H9 (cell line): ENCODE results near the gene RPP14. TPM values are rescaled to one million over a fixed set of nuclear protein-coding genes. Genes with fewer than 3 reads are reported as not detected.
"Not testable (repeated sequence)": the region's sequence is repeated elsewhere in the genome, so short reads cannot be mapped to it uniquely, and the experiment has no call there.

ENCODE experiments used
- DNase-seq: peaks from one replicate; pipeline ENCODE4 v3.0.0-alpha.2; 2017
- H2AFZ ChIP-seq: one replicate; pipeline ENCODE4 v1.6.1; 2013; ENCODE audit warnings: mild to moderate bottlenecking, low read length, control low read depth, moderate library complexity
- H2AK5ac ChIP-seq: 2 replicates; pipeline ENCODE4 v1.6.1; 2013; ENCODE audit warnings: low read length, control low read depth, mixed read lengths; ENCODE audit not compliant: insufficient read length
- H2BK120ac ChIP-seq: one replicate; pipeline ENCODE4 v1.6.1; 2013; ENCODE audit warnings: low read depth, mild to moderate bottlenecking, low read length, control low read depth, inconsistent platforms; ENCODE audit not compliant: poor library complexity, severe bottlenecking
- H2BK12ac ChIP-seq: 2 replicates; pipeline ENCODE4 v1.6.1; 2013; ENCODE audit warnings: low read length, control low read depth, mixed read lengths, low read depth; ENCODE audit not compliant: insufficient read length
- H2BK15ac ChIP-seq: 2 replicates; pipeline ENCODE4 v1.6.1; 2013; ENCODE audit warnings: low read depth, low read length, control low read depth
- H2BK20ac ChIP-seq: one replicate; pipeline ENCODE4 v1.6.1; 2013; ENCODE audit warnings: low read depth, mild to moderate bottlenecking, low read length, control low read depth, inconsistent platforms; ENCODE audit not compliant: poor library complexity, severe bottlenecking
- H2BK5ac ChIP-seq: 2 replicates; pipeline ENCODE4 v1.6.1; 2013; ENCODE audit warnings: low read length, control low read depth, mixed read lengths; ENCODE audit not compliant: insufficient read length
- H3K14ac ChIP-seq: 2 replicates; pipeline ENCODE4 v1.6.1; 2013; ENCODE audit warnings: low read length, control low read depth; ENCODE audit not compliant: insufficient read depth
- H3K18ac ChIP-seq: 2 replicates; pipeline ENCODE4 v1.6.1; 2013; ENCODE audit warnings: low read depth, mild to moderate bottlenecking, mixed read lengths, low read length, control low read depth; ENCODE audit not compliant: insufficient read length
- H3K23ac ChIP-seq: 2 replicates; pipeline ENCODE4 v1.6.1; 2013; ENCODE audit warnings: low read length, control low read depth, mixed read lengths, low read depth; ENCODE audit not compliant: insufficient read length
- H3K23me2 ChIP-seq: 2 replicates; pipeline ENCODE4 v1.6.1; 2013; ENCODE audit warnings: low read depth, mild to moderate bottlenecking, mixed read lengths, low read length, control low read depth; ENCODE audit not compliant: insufficient read length, poor library complexity, severe bottlenecking
- H3K27ac ChIP-seq: 2 replicates; pipeline ENCODE4 v1.5.1; 2013; ENCODE audit warnings: low read length, control low read depth, mixed read lengths, low read depth; ENCODE audit not compliant: insufficient read length
- H3K27me3 ChIP-seq: 2 replicates; pipeline ENCODE4 v1.6.1; 2013; ENCODE audit warnings: low read length, control low read depth, inconsistent platforms; ENCODE audit not compliant: insufficient read depth
- H3K4ac ChIP-seq: 2 replicates; pipeline ENCODE4 v1.6.1; 2013; ENCODE audit warnings: low read depth, mild to moderate bottlenecking, control low read depth, inconsistent platforms, low read length, moderate library complexity
- H3K4me1 ChIP-seq: 2 replicates; pipeline ENCODE4 v1.6.1; 2013; ENCODE audit warnings: low read length, control low read depth, inconsistent platforms; ENCODE audit not compliant: insufficient read depth
- H3K4me2 ChIP-seq: 2 replicates; pipeline ENCODE4 v1.6.1; 2013; ENCODE audit warnings: low read length, control low read depth, mixed read lengths; ENCODE audit not compliant: insufficient read length, insufficient read depth
- H3K56ac ChIP-seq: 2 replicates; pipeline ENCODE4 v1.6.1; 2013; ENCODE audit warnings: low read depth, mild to moderate bottlenecking, mixed read lengths, low read length, control low read depth; ENCODE audit not compliant: insufficient read length
- H3K79me1 ChIP-seq: 2 replicates; pipeline ENCODE4 v1.6.1; 2013; ENCODE audit warnings: low read depth, mild to moderate bottlenecking, moderate library complexity, low read length, control low read depth, inconsistent platforms; ENCODE audit not compliant: insufficient read depth, poor library complexity, severe bottlenecking
- H3K79me2 ChIP-seq: 2 replicates; pipeline ENCODE4 v1.6.1; 2013; ENCODE audit warnings: low read length, control low read depth, inconsistent platforms; ENCODE audit not compliant: insufficient read depth
- H3K9ac ChIP-seq: 2 replicates; pipeline ENCODE4 v1.6.1; 2013; ENCODE audit warnings: low read length, control low read depth, mixed read lengths; ENCODE audit not compliant: insufficient read length; ENCODE audit errors: extremely low read depth
- H3K9me3 ChIP-seq: one replicate; pipeline ENCODE4 v1.6.1; 2013; ENCODE audit warnings: low read depth, low read length, inconsistent platforms; ENCODE audit not compliant: control insufficient read depth
- H3T11ph ChIP-seq: one replicate; pipeline ENCODE4 v1.6.1; 2013; ENCODE audit warnings: mild to moderate bottlenecking, low read length, control low read depth, inconsistent platforms
- H4K20me1 ChIP-seq: one replicate; pipeline ENCODE4 v1.6.1; 2013; ENCODE audit not compliant: control insufficient read depth, insufficient read length, insufficient read depth
- H4K5ac ChIP-seq: 2 replicates; pipeline ENCODE4 v1.6.1; 2013; ENCODE audit warnings: low read depth, mild to moderate bottlenecking, mixed read lengths, low read length, control low read depth; ENCODE audit not compliant: insufficient read length
- H4K8ac ChIP-seq: replicated peaks from 2 replicates; pipeline ENCODE4 v1.6.1; 2013; ENCODE audit warnings: low read length, control low read depth, mixed read lengths, low read depth; ENCODE audit not compliant: insufficient read length
- H4K91ac ChIP-seq: 2 replicates; pipeline ENCODE4 v1.6.1; 2013; ENCODE audit warnings: low read depth, mild to moderate bottlenecking, moderate library complexity, mixed read lengths, low read length, control low read depth; ENCODE audit not compliant: insufficient read length
- H3K27ac Mint-ChIP-seq, 3 experiments: 2 replicates in 2 of 3; 3 replicates in 1 of 3; pipeline ENCODE4 v1.8.0; 2020 to 2021; ENCODE audit warnings: mixed read lengths in 3 of 3, mild to moderate bottlenecking in 1 of 3, moderate library complexity in 1 of 3
- H3K27me3 Mint-ChIP-seq: 2 replicates; pipeline ENCODE4 v1.8.0; 2021; ENCODE audit warnings: low read depth, mild to moderate bottlenecking, moderate library complexity, mixed read lengths
- H3K36me3 Mint-ChIP-seq, 3 experiments: 2 replicates in 2 of 3; 3 replicates in 1 of 3; pipeline ENCODE4 v1.8.0; 2020 to 2021; ENCODE audit warnings: low read depth in 3 of 3, mixed read lengths in 3 of 3; ENCODE audit not compliant: insufficient read depth in 1 of 3
- H3K4me1 Mint-ChIP-seq, 2 experiments: 2 replicates each; pipeline ENCODE4 v1.8.0; 2020; ENCODE audit warnings: mixed read lengths in 2 of 2
- H3K4me3 Mint-ChIP-seq, 2 experiments: 2 replicates in 1 of 2; 3 replicates in 1 of 2; pipeline ENCODE4 v1.8.0; 2020 to 2021; ENCODE audit warnings: mild to moderate bottlenecking in 2 of 2, mixed read lengths in 2 of 2, moderate library complexity in 1 of 2
- H3K9me3 Mint-ChIP-seq, 2 experiments: 2 replicates in 1 of 2; 3 replicates in 1 of 2; pipeline ENCODE4 v1.8.0; 2020; ENCODE audit warnings: mild to moderate bottlenecking in 2 of 2, mixed read lengths in 2 of 2, moderate library complexity in 1 of 2
- CTCF ChIP-seq: fragments of 200-600 bp; sonication (generic); conservative IDR thresholded peaks from 3 replicates; pipeline ENCODE4 v1.8.0; 2021; ENCODE audit warnings: antibody characterized with exemption, mild to moderate bottlenecking
- WGBS: extraction: QIAGEN DNeasy Blood & Tissue Kit; methylation state at CpG from one replicate; pipeline ENCODE4 v1.1.7; 2013; ENCODE audit warnings: missing lambda C conversion rate, low lambda C conversion rate, mixed read lengths; ENCODE audit not compliant: insufficient read length; ENCODE audit errors: extremely low coverage; 5-methylcytosine and 5-hydroxymethylcytosine counted together
- total RNA-seq: library from RNA; stranded (reverse); gene quantifications from 2 replicates; pipeline ENCODE4 v1.2.1, GENCODE V29; 2021

RPP14 gene
- total RNA-seq, 1 experiment from 2014 or later = 23.9 TPM

- H3K4me2 ChIP-seq = no peak overlapping the region
- no peaks in the 10 kb centered on the region for H3K9me3 ChIP-seq
- no peak overlapping the region for H3K27ac Mint-ChIP-seq
- H3K4me1 ChIP-seq = no peaks in the 10 kb centered on the region
- H3K23me2 ChIP-seq = no peaks in the 10 kb centered on the region
- no peak overlapping the region for H2BK15ac ChIP-seq
- no peak overlapping the region for H3T11ph ChIP-seq
- H3K4me1 Mint-ChIP-seq = no peaks in the 10 kb centered on the region
- H3K14ac ChIP-seq = no peak overlapping the region
- no peak overlapping the region for H2AFZ ChIP-seq
- H3K23ac ChIP-seq = no peak overlapping the region
- no peak overlapping the region for H3K4me3 Mint-ChIP-seq
- H3K4ac ChIP-seq = no peak overlapping the region
- H4K91ac ChIP-seq = no peak overlapping the region
- H4K20me1 ChIP-seq = no peaks in the 10 kb centered on the region
- no peak overlapping the region for H2BK12ac ChIP-seq
- H4K8ac ChIP-seq = no peak overlapping the region
- no peaks in the 10 kb centered on the region for H3K36me3 Mint-ChIP-seq
- no peaks in the 10 kb centered on the region for H3K79me2 ChIP-seq
- H2AK5ac ChIP-seq = no peak overlapping the region
- H3K79me1 ChIP-seq = no peaks in the 10 kb centered on the region
- H3K27me3 Mint-ChIP-seq = no peaks in the 10 kb centered on the region; the same call in 1 of the 2 replicates
- H3K27me3 ChIP-seq = no peaks in the 10 kb centered on the region
- no peak overlapping the region for H2BK20ac ChIP-seq
- no peak overlapping the region for H2BK120ac ChIP-seq
- H4K5ac ChIP-seq = no peak overlapping the region
- H3K9ac ChIP-seq = no peak overlapping the region
- H2BK5ac ChIP-seq = no peak overlapping the region
- H3K27ac ChIP-seq = no peak overlapping the region
- no peak overlapping the region for H3K56ac ChIP-seq
- no peak for DNase-seq
- no peak overlapping the region for H3K18ac ChIP-seq
- H3K9me3 Mint-ChIP-seq = no peaks in the 10 kb centered on the region
- no peak for TF ChIP-seq CTCF
- no CpG with 5 or more reads among the region's 1 CpG for WGBS
Observed at GRCh38 chr3:58266577-58266976, 39.5 kb upstream of the RPP14 start.

GRCh38 chr3:58267543-58267942 lies 38.5 kb upstream of the RPP14 start:
- H3K27ac ChIP-seq, H3K79me2 ChIP-seq, H2BK15ac ChIP-seq, H4K20me1 ChIP-seq, H3K4me1 Mint-ChIP-seq, H3K9ac ChIP-seq, H4K5ac ChIP-seq, H3K79me1 ChIP-seq, H3K14ac ChIP-seq, H3K9me3 Mint-ChIP-seq, H2AFZ ChIP-seq, H2BK5ac ChIP-seq, H4K91ac ChIP-seq, H2BK12ac ChIP-seq, H3K4ac ChIP-seq, H2BK20ac ChIP-seq, H3K4me3 Mint-ChIP-seq, H3K18ac ChIP-seq, H3K27me3 ChIP-seq, H3K4me1 ChIP-seq, H3K4me2 ChIP-seq, H3K56ac ChIP-seq, H3K36me3 Mint-ChIP-seq, H3K23me2 ChIP-seq, H2AK5ac ChIP-seq, DNase-seq, H4K8ac ChIP-seq, H3T11ph ChIP-seq, H3K27me3 Mint-ChIP-seq, H3K23ac ChIP-seq, H2BK120ac ChIP-seq, H3K9me3 ChIP-seq: not testable (repeated sequence)
- WGBS = no CpG with 5 or more reads among the region's 1 CpG
- peak overlapping the region in 1 of 3 experiments; percentile 31; a peak in 1 of 7 replicates for H3K27ac Mint-ChIP-seq
